ENCODE results near the gene AP2A2. TPM values are rescaled to one million over a fixed set of nuclear protein-coding genes. Genes with fewer than 3 reads are reported as not detected.

AP2A2 gene
- total RNA-seq, 1 experiment from 2014 or later = 47.1 TPM

GRCh38 chr11:1050581-1051355, 125.1 kb downstream of the AP2A2 start (continued):
- TF ChIP-seq PREB (CRISPR knock-in tag; IDR thresholded peaks at IDR 0.05; ENCODE audit: borderline replicate concordance) (no peak), CREB1 (CRISPR knock-in tag; IDR thresholded peaks at IDR 0.05) (no peak), ZNF423 (CRISPR knock-in tag; IDR thresholded peaks at IDR 0.05) (no peak), ZNF512 (CRISPR knock-in tag; IDR thresholded peaks at IDR 0.05; ENCODE audit: borderline replicate concordance) (no peak), SMAD3 (CRISPR knock-in tag; IDR thresholded peaks at IDR 0.05; ENCODE audit: borderline replicate concordance) (no peak), RORB (CRISPR knock-in tag; IDR thresholded peaks at IDR 0.05) (no peak), GTF2I (CRISPR knock-in tag; conservative IDR thresholded peaks at IDR 0.05) (no peak), FOXJ3 (CRISPR knock-in tag; IDR thresholded peaks at IDR 0.05; ENCODE audit: borderline replicate concordance) (no peak)

- no peak for ATAC-seq
- TF ChIP-seq STAT6 (CRISPR knock-in tag; conservative IDR thresholded peaks at IDR 0.05; ENCODE audit: low read depth) (no peak), FOXK1 (CRISPR knock-in tag; IDR thresholded peaks at IDR 0.05) (0 out of 2 replicates have a peak, but pooled peaks have one; percentile 8)
- H3K27ac Mint-ChIP-seq = no peak overlapping the region
- H3K4me3 Mint-ChIP-seq = no peak overlapping the region
- H3K36me3 Mint-ChIP-seq = no peaks in the 10 kb centered on the region
- H3K27me3 Mint-ChIP-seq (ENCODE audit: low read depth) = peaks cover 3% of the 10 kb centered on the region; the same call in 1 of the 2 replicates
- no peak for DNase-seq (ENCODE audit: low spot score)
- ChIA-PET POLR2A (interaction anchor here (0.5 to 0.6 kb wide), 2 partner anchors 318 to 615 kb away, joined by 3 read pairs; no protein-coding TSS in a partner anchor), CTCF (interaction anchor here (0.6 to 2.1 kb wide), 35 partner anchors 9 to 494 kb away, joined by 3 to 18 read pairs (median 4); partner anchors contain the start of genes AP2A2, CHID1, MUC2 and MUC6)
- H3K9me3 Mint-ChIP-seq = no peaks in the 10 kb centered on the region
- no peaks in the 10 kb centered on the region for H3K4me1 Mint-ChIP-seq
These were observed 125.9 kb downstream of the AP2A2 start for GRCh38 chr11:1051356-1052132.

GRCh38 chr11:1052133-1053011, 126.7 kb downstream of the AP2A2 start:
- Mint-ChIP-seq H3K9me3 (no peaks in the 10 kb centered on the region), H3K4me1 (no peaks in the 10 kb centered on the region), H3K36me3 (no peaks in the 10 kb centered on the region), H3K4me3 (no peak overlapping the region), H3K27ac (no peak overlapping the region), H3K27me3 (ENCODE audit: low read depth) (peaks cover 3% of the 10 kb centered on the region; the same call in 1 of the 2 replicates)
- DNase-seq (ENCODE audit: low spot score) (peak; percentile 10), ATAC-seq (no peak)
- CTCF ChIA-PET = interaction anchor here (0.9 to 2.1 kb wide), 11 partner anchors 8 to 204 kb away, joined by 3 to 18 read pairs (median 5); partner anchors contain the start of genes CHID1 and MUC2
- POLR2A ChIA-PET = no interaction called here
- TF ChIP-seq ZMAT4 (CRISPR knock-in tag; IDR thresholded peaks at IDR 0.05) (no peak), ATF1 (CRISPR knock-in tag; IDR thresholded peaks at IDR 0.05) (no peak), ZNF281 (CRISPR knock-in tag; IDR thresholded peaks at IDR 0.05) (no peak), TCF7 (CRISPR knock-in tag; IDR thresholded peaks at IDR 0.05; ENCODE audit: low read depth) (no peak), CREB1 (CRISPR knock-in tag; IDR thresholded peaks at IDR 0.05) (no peak), ZNF425 (CRISPR knock-in tag; conservative IDR thresholded peaks at IDR 0.05) (no peak), SMAD4 (CRISPR knock-in tag; IDR thresholded peaks at IDR 0.05) (no peak)

Measured in WTC11 (cell line).